Activated CD4-positive, alpha-beta T cell treated with anti-CD3 and anti-CD28 coated beads for 36 hours (primary cell): ENCODE data around the gene SLC25A28. TPM values are rescaled to one million over a fixed set of nuclear protein-coding genes. Genes with fewer than 3 reads are reported as not detected.
A peak's percentile ranks its signal among the peaks of the same experiment; 100 is the strongest.
"Not testable (repeated sequence)": the region's sequence is repeated elsewhere in the genome, so short reads cannot be mapped to it uniquely, and the experiment has no call there.

Source experiments
- ATAC-seq: fragments of 200-7000 bp; cut with Tn5 transposase; one replicate; pipeline ENCODE4 v1.10.0; 2021; ENCODE audit warnings: mild to moderate bottlenecking, moderate library complexity
- CTCF ChIA-PET: fragments of 350-600 bp; sonication (Branson Sonifier 250); formaldehyde crosslinking; loops from one replicate; lab custom pipeline; 2021; ENCODE audit warnings: antibody characterized with exemption; lab: Charles Lee
- POLR2A ChIA-PET: fragments of 350-600 bp; sonication (Branson Sonifier 250); formaldehyde crosslinking; loops from one replicate; lab custom pipeline; 2021; ENCODE audit warnings: antibody characterized with exemption, inconsistent platforms; lab: Charles Lee
- DNase-seq: peaks from one replicate; pipeline ENCODE4 v3.0.0-alpha.2; 2020
- H3K27ac Mint-ChIP-seq: one replicate; pipeline ENCODE4 v1.8.0; 2021; ENCODE audit warnings: mixed read lengths
- H3K27me3 Mint-ChIP-seq: one replicate; pipeline ENCODE4 v1.8.0; 2021; ENCODE audit warnings: mixed read lengths
- H3K36me3 Mint-ChIP-seq: one replicate; pipeline ENCODE4 v1.8.0; 2021; ENCODE audit warnings: low read depth, mixed read lengths
- H3K4me1 Mint-ChIP-seq: one replicate; pipeline ENCODE4 v1.8.0; 2021; ENCODE audit warnings: mixed read lengths
- H3K4me3 Mint-ChIP-seq: one replicate; pipeline ENCODE4 v1.8.0; 2021; ENCODE audit warnings: mild to moderate bottlenecking, moderate library complexity, mixed read lengths
- H3K9me3 Mint-ChIP-seq: one replicate; pipeline ENCODE4 v1.8.0; 2021; ENCODE audit warnings: low read depth, mixed read lengths
- intact Hi-C, 2 experiments: fragments of 100-400 bp; cut with DNase I in 1 of 2; cut with micrococcal nuclease in 1 of 2; formaldehyde crosslinking; loops; one replicate each; pipeline versions ENCODE4 v1.14.2 to v1.15.1; 2022 to 2024; cut with DNase I, micrococcal nuclease
- total RNA-seq, 2 experiments: library from RNA; stranded (reverse); gene quantifications; one replicate each; pipeline ENCODE4 v1.2.3, GENCODE V29; 2021

SLC25A28 gene
- total RNA-seq, 2 experiments from 2014 or later: 55.0 to 65.9 TPM

- Mint-ChIP-seq H3K36me3 (peaks cover 26% of the 10 kb centered on the region), H3K9me3 (no peaks in the 10 kb centered on the region), H3K4me1 (peaks cover 27% of the 10 kb centered on the region), H3K27ac (peak overlapping the region; percentile 30), H3K4me3 (no peak overlapping the region), H3K27me3 (no peaks in the 10 kb centered on the region)
- DNase-seq: no peak
- POLR2A ChIA-PET: no interaction called here
- intact Hi-C loops: no loop called here
- CTCF ChIA-PET: interaction anchor here (0.5 to 2.7 kb wide), 15 partner anchors 11 to 1485 kb away, joined by 3 to 37 read pairs (median 3); partner anchors contain the start of gene SLC25A28
- no peak for ATAC-seq
These were observed 8.9 kb downstream of the SLC25A28 start for GRCh38 chr10:99611326-99611725.

- ChIA-PET POLR2A (no interaction called here), CTCF (interaction anchor here (0.7 to 0.8 kb wide), 3 partner anchors 8 to 174 kb away, joined by 3 to 4 read pairs (median 3); partner anchors contain the start of gene ENTPD7)
- intact Hi-C loops: no loop called here
- DNase-seq: no peak
- Mint-ChIP-seq H3K4me3 (no peak overlapping the region), H3K27ac (no peak overlapping the region), H3K27me3 (no peaks in the 10 kb centered on the region), H3K4me1 (peaks cover 17% of the 10 kb centered on the region), H3K9me3 (no peaks in the 10 kb centered on the region), H3K36me3 (peaks cover 20% of the 10 kb centered on the region)
- no peak for ATAC-seq
These were observed 10.0 kb downstream of the SLC25A28 start for GRCh38 chr10:99610221-99610620.

- ATAC-seq: no peak
- ChIA-PET CTCF (interaction anchor here (0.8 to 1.5 kb wide), 5 partner anchors 9 to 173 kb away, joined by 3 to 4 read pairs (median 4); no protein-coding TSS in a partner anchor), POLR2A (no interaction called here)
- H3K9me3 Mint-ChIP-seq: no peaks in the 10 kb centered on the region
- intact Hi-C loops: no loop called here
- H3K4me1 Mint-ChIP-seq: peaks cover 14% of the 10 kb centered on the region
- H3K36me3 Mint-ChIP-seq: peaks cover 19% of the 10 kb centered on the region
- no peak overlapping the region for H3K27ac Mint-ChIP-seq
- no peaks in the 10 kb centered on the region for H3K27me3 Mint-ChIP-seq
- no peak overlapping the region for H3K4me3 Mint-ChIP-seq
- DNase-seq: no peak
These were observed 11.1 kb downstream of the SLC25A28 start for GRCh38 chr10:99609186-99609585.

- Mint-ChIP-seq H3K9me3 (no peaks in the 10 kb centered on the region), H3K36me3 (no peaks in the 10 kb centered on the region), H3K4me3 (no peak overlapping the region), H3K4me1 (no peaks in the 10 kb centered on the region), H3K27ac (no peak overlapping the region), H3K27me3 (peaks cover 2% of the 10 kb centered on the region)
- DNase-seq (no peak), ATAC-seq (no peak)
- intact Hi-C loops: no loop called here
- ChIA-PET POLR2A (no interaction called here), CTCF (interaction anchor here (0.8 to 1.8 kb wide), 2 partner anchors 10 kb away, joined by 3 to 6 read pairs; no protein-coding TSS in a partner anchor)
These were observed 14.9 kb downstream of the SLC25A28 start for GRCh38 chr10:99605351-99605750.

GRCh38 chr10:99604862-99605261, 15.4 kb downstream of the SLC25A28 start:
- CTCF ChIA-PET: interaction anchor here (0.7 to 1.8 kb wide), 2 partner anchors 10 to 70 kb away, joined by 5 to 6 read pairs; no protein-coding TSS in a partner anchor
- no peaks in the 10 kb centered on the region for H3K36me3 Mint-ChIP-seq
- no peaks in the 10 kb centered on the region for H3K4me1 Mint-ChIP-seq
- POLR2A ChIA-PET: no interaction called here
- DNase-seq (no peak), ATAC-seq (no peak)
- intact Hi-C loops: no loop called here
- H3K9me3 Mint-ChIP-seq: no peaks in the 10 kb centered on the region
- H3K27me3 Mint-ChIP-seq: peaks cover 2% of the 10 kb centered on the region
- no peak overlapping the region for H3K27ac Mint-ChIP-seq
- H3K4me3 Mint-ChIP-seq: no peak overlapping the region

- Mint-ChIP-seq H3K9me3 (no peaks in the 10 kb centered on the region), H3K36me3 (no peaks in the 10 kb centered on the region), H3K4me3 (no peak overlapping the region), H3K27ac (no peak overlapping the region), H3K4me1 (no peaks in the 10 kb centered on the region), H3K27me3 (peaks cover 2% of the 10 kb centered on the region)
- ChIA-PET POLR2A (no interaction called here), CTCF (interaction anchor here (0.7 to 1.6 kb wide), 2 partner anchors 13 to 38 kb away, joined by 3 to 4 read pairs; no protein-coding TSS in a partner anchor)
- DNase-seq (no peak), ATAC-seq (peak; percentile 42)
- intact Hi-C loops: no loop called here
These were observed 21.3 kb downstream of the SLC25A28 start for GRCh38 chr10:99598781-99599509.

GRCh38 chr10:99598011-99598410, 22.2 kb downstream of the SLC25A28 start:
- ChIA-PET CTCF (interaction anchor here (1.6 kb wide), 1 partner anchor 37 kb away, joined by 4 read pairs; no protein-coding TSS in a partner anchor), POLR2A (no interaction called here)
- no peaks in the 10 kb centered on the region for H3K9me3 Mint-ChIP-seq
- no peak overlapping the region for H3K27ac Mint-ChIP-seq
- H3K4me1 Mint-ChIP-seq: no peaks in the 10 kb centered on the region
- no peaks in the 10 kb centered on the region for H3K36me3 Mint-ChIP-seq
- peaks cover 2% of the 10 kb centered on the region for H3K27me3 Mint-ChIP-seq
- no peak overlapping the region for H3K4me3 Mint-ChIP-seq
- DNase-seq (no peak), ATAC-seq (no peak)
- intact Hi-C loops: no loop called here

- DNase-seq, H3K9me3 Mint-ChIP-seq, H3K36me3 Mint-ChIP-seq, H3K27me3 Mint-ChIP-seq, intact Hi-C loops, POLR2A ChIA-PET, H3K4me3 Mint-ChIP-seq, H3K4me1 Mint-ChIP-seq, H3K27ac Mint-ChIP-seq, ATAC-seq: not testable (repeated sequence)
- CTCF ChIA-PET: interaction anchor here (0.6 to 1.6 kb wide), 3 partner anchors 31 to 386 kb away, joined by 3 to 6 read pairs (median 5); no protein-coding TSS in a partner anchor
These were observed 23.5 kb downstream of the SLC25A28 start for GRCh38 chr10:99596708-99597107.

- no peaks in the 10 kb centered on the region for H3K4me1 Mint-ChIP-seq
- H3K9me3 Mint-ChIP-seq: no peaks in the 10 kb centered on the region
- intact Hi-C loops: no loop called here
- DNase-seq: no peak
- H3K36me3 Mint-ChIP-seq: no peaks in the 10 kb centered on the region
- POLR2A ChIA-PET: no interaction called here
- H3K27ac Mint-ChIP-seq: no peak overlapping the region
- CTCF ChIA-PET: interaction anchor here (0.6 to 1.6 kb wide), 5 partner anchors 32 to 531 kb away, joined by 3 to 6 read pairs (median 3); no protein-coding TSS in a partner anchor
- no peak for ATAC-seq
- no peaks in the 10 kb centered on the region for H3K27me3 Mint-ChIP-seq
- H3K4me3 Mint-ChIP-seq: no peak overlapping the region
These were observed 24.3 kb downstream of the SLC25A28 start for GRCh38 chr10:99595770-99596465.

GRCh38 chr10:99595236-99595635, 25.0 kb downstream of the SLC25A28 start:
- DNase-seq: no peak
- ChIA-PET POLR2A (no interaction called here), CTCF (interaction anchor here (0.5 to 1.6 kb wide), 5 partner anchors 10 to 530 kb away, joined by 3 to 6 read pairs (median 3); no protein-coding TSS in a partner anchor)

GRCh38 chr10:99593312-99593711, 26.9 kb downstream of the SLC25A28 start:
- CTCF ChIA-PET: no interaction called here
- intact Hi-C loops: no loop called here
- no peaks in the 10 kb centered on the region for H3K27me3 Mint-ChIP-seq
- H3K36me3 Mint-ChIP-seq: no peaks in the 10 kb centered on the region
- POLR2A ChIA-PET: no interaction called here
- no peak overlapping the region for H3K4me3 Mint-ChIP-seq
- H3K9me3 Mint-ChIP-seq: no peaks in the 10 kb centered on the region
- no peaks in the 10 kb centered on the region for H3K4me1 Mint-ChIP-seq
- no peak overlapping the region for H3K27ac Mint-ChIP-seq
- ATAC-seq (no peak), DNase-seq (no peak)

More at GRCh38 chr10:99595236-99595635, 25.0 kb downstream of the SLC25A28 start:
- H3K9me3 Mint-ChIP-seq: no peaks in the 10 kb centered on the region
- intact Hi-C loops: no loop called here
- no peaks in the 10 kb centered on the region for H3K36me3 Mint-ChIP-seq
- H3K4me1 Mint-ChIP-seq: no peaks in the 10 kb centered on the region
- no peak for ATAC-seq
- no peaks in the 10 kb centered on the region for H3K27me3 Mint-ChIP-seq
- H3K27ac Mint-ChIP-seq: no peak overlapping the region
- no peak overlapping the region for H3K4me3 Mint-ChIP-seq
